ENCODE results near the gene LRRC3.
"Not testable (repeated sequence)": the region's sequence is repeated elsewhere in the genome, so short reads cannot be mapped to it uniquely, and the experiment has no call there.

LRRC3 gene

GRCh38 chr21:44471996-44472395 is 16.7 kb downstream of the LRRC3 start:
- DNase-seq (no peak), ATAC-seq (no peak)
- H3K27ac Mint-ChIP-seq, result no peak overlapping the region
- H3K4me3 Mint-ChIP-seq, result no peak overlapping the region
- no peaks in the 10 kb centered on the region for H3K9me3 Mint-ChIP-seq
- H3K4me1 Mint-ChIP-seq, result no peaks in the 10 kb centered on the region
- no peaks in the 10 kb centered on the region for H3K27me3 Mint-ChIP-seq

- no peak for ATAC-seq
- H3K4me1 Mint-ChIP-seq, result peaks cover 4% of the 10 kb centered on the region
- H3K27me3 Mint-ChIP-seq, result no peaks in the 10 kb centered on the region
- no peaks in the 10 kb centered on the region for H3K9me3 Mint-ChIP-seq
- DNase-seq, result no peak
- H3K4me3 Mint-ChIP-seq, result no peak overlapping the region
- H3K27ac Mint-ChIP-seq, result no peak overlapping the region
These were observed 18.7 kb downstream of the LRRC3 start for GRCh38 chr21:44473915-44474555.

- Mint-ChIP-seq H3K27me3 (no peaks in the 10 kb centered on the region), H3K4me1 (peaks cover 17% of the 10 kb centered on the region), H3K27ac (no peak overlapping the region), H3K9me3 (no peaks in the 10 kb centered on the region), H3K4me3 (no peak overlapping the region)
- ATAC-seq, result no peak
- no peak for DNase-seq
These were observed 20.0 kb downstream of the LRRC3 start for GRCh38 chr21:44475266-44475845.

- DNase-seq (no peak), ATAC-seq (no peak)
- no peak overlapping the region for H3K4me3 Mint-ChIP-seq
- H3K27me3 Mint-ChIP-seq, result no peaks in the 10 kb centered on the region
- H3K27ac Mint-ChIP-seq, result no peak overlapping the region
- no peaks in the 10 kb centered on the region for H3K9me3 Mint-ChIP-seq
- H3K4me1 Mint-ChIP-seq, result peaks cover 17% of the 10 kb centered on the region
These were observed 21.8 kb downstream of the LRRC3 start for GRCh38 chr21:44477131-44477530.

DNA sequence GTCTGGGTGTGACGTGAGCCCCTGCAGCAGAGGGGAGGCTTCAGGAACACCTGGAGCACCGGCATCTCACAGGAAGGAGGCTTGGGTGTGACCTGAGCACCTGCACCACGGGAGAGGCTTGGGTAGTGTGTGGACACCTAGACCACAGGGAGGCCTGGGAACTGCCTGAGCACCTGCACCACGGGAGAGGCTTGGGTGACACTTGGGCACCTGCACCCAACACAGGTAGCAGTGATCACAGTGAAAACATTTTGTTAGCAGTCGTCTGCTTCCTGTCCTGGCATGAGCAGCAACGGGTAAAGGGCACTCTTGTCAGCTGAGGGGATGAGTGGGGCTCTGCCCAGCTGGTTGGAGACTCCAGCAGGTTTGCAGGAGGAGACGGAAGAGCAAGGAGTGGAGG is 22.4 kb downstream of the LRRC3 start:
- Mint-ChIP-seq H3K27me3 (no peaks in the 10 kb centered on the region), H3K4me3 (no peak overlapping the region), H3K9me3 (no peaks in the 10 kb centered on the region), H3K4me1 (peaks cover 17% of the 10 kb centered on the region), H3K27ac (no peak overlapping the region)
- DNase-seq (no peak), ATAC-seq (no peak)

- DNase-seq (no peak), ATAC-seq (no peak)
- Mint-ChIP-seq H3K9me3 (no peaks in the 10 kb centered on the region), H3K27ac (peak overlapping the region in 1 of 2 donors; percentile 23), H3K4me3 (no peak overlapping the region), H3K27me3 (no peaks in the 10 kb centered on the region), H3K4me1 (peaks cover 17% of the 10 kb centered on the region)
These were observed 23.0 kb downstream of the LRRC3 start for GRCh38 chr21:44478124-44478800.

- ATAC-seq (no peak), DNase-seq (no peak)
- H3K27ac Mint-ChIP-seq, result peak overlapping the region in 1 of 2 donors; percentile 23
- no peak overlapping the region for H3K4me3 Mint-ChIP-seq
- no peaks in the 10 kb centered on the region for H3K9me3 Mint-ChIP-seq
- H3K4me1 Mint-ChIP-seq, result peaks cover 17% of the 10 kb centered on the region
- H3K27me3 Mint-ChIP-seq, result no peaks in the 10 kb centered on the region
These were observed 23.5 kb downstream of the LRRC3 start for GRCh38 chr21:44478801-44479167.

- not testable (repeated sequence) for H3K27me3 Mint-ChIP-seq, ATAC-seq, H3K27ac Mint-ChIP-seq, H3K4me3 Mint-ChIP-seq, H3K9me3 Mint-ChIP-seq
- H3K4me1 Mint-ChIP-seq, result peaks cover 17% of the 10 kb centered on the region
- DNase-seq, result peak; percentile 46 to 51
These were observed 24.4 kb downstream of the LRRC3 start for GRCh38 chr21:44479556-44480199.

DNA sequence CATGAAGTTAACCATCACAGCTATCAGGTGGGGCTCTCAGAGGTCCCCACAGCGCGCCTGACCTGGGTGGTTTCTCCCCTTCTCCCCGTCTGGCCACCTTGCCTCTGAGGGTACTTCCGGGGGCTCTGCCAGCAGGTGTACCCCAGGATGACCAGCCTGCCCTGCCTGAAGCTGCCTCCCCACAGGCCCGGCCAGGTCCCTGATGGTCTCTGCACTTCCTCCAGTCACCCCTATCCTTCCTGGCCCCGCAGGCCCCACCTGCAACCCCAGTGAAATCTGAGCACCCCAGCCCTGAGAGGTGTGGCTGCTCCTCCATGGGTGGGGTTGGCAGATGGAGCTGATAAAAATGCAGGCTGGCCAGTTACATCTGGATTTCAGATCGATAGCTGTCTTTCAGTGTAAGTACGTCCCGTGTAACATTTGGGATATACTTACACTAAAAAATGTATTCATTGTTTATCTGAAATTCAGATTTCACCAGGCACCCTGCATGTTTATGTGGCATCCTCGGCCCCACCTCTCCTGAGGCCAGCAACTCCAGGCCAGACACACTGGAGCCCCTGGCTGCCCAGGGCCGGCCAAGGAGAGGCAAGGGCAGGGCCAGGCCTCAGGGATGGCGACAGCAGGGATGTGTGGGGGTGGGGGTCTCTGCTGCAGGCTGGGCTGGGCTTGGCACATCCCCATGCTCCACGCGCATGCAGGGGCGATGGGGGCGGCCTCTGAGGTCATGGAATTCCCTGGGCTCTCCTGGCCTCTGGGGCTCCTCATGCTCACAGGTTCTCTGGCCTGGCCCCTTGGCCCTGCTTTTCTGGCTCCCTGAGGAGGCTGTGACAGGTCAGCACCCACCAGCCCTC is 25.1 kb downstream of the LRRC3 start:
- Mint-ChIP-seq H3K27ac (no peak overlapping the region), H3K4me1 (peaks cover 17% of the 10 kb centered on the region), H3K4me3 (no peak overlapping the region), H3K27me3 (peaks cover 7% of the 10 kb centered on the region), H3K9me3 (no peaks in the 10 kb centered on the region)
- no peak for DNase-seq
- no peak for ATAC-seq

GRCh38 chr21:44482581-44483287 is 27.4 kb downstream of the LRRC3 start:
- ATAC-seq, result no peak
- Mint-ChIP-seq H3K4me3 (no peak overlapping the region), H3K27ac (no peak overlapping the region), H3K4me1 (peaks cover 25% of the 10 kb centered on the region), H3K9me3 (no peaks in the 10 kb centered on the region), H3K27me3 (peaks cover 7% of the 10 kb centered on the region)
- no peak for DNase-seq

- Mint-ChIP-seq H3K27ac (no peak overlapping the region), H3K4me1 (peaks cover 25% of the 10 kb centered on the region), H3K9me3 (no peaks in the 10 kb centered on the region), H3K4me3 (no peak overlapping the region), H3K27me3 (peaks cover 7% of the 10 kb centered on the region)
- ATAC-seq, result no peak
- no peak for DNase-seq
These were observed 28.3 kb downstream of the LRRC3 start for GRCh38 chr21:44483288-44484237.

- Mint-ChIP-seq H3K27ac (peak overlapping the region in 1 of 2 donors; percentile 41), H3K4me3 (peak overlapping the region in 1 of 2 donors; percentile 65)
- ATAC-seq, result peak; percentile 47
These were observed 29.4 kb downstream of the LRRC3 start for GRCh38 chr21:44484498-44485253.

GRCh38 chr21:44485254-44485793 is 30.0 kb downstream of the LRRC3 start:
- peak overlapping the region; percentile 65 to 67 for H3K4me3 Mint-ChIP-seq
- no peak overlapping the region for H3K27ac Mint-ChIP-seq
- ATAC-seq (peak; percentile 80), DNase-seq (peak; percentile 22 to 49)
- H3K9me3 Mint-ChIP-seq, result no peaks in the 10 kb centered on the region
- H3K4me1 Mint-ChIP-seq, result peaks cover 8% of the 10 kb centered on the region
- H3K27me3 Mint-ChIP-seq, result peaks cover 7% of the 10 kb centered on the region

More at GRCh38 chr21:44484498-44485253, 29.4 kb downstream of the LRRC3 start:
- no peak for DNase-seq
- H3K9me3 Mint-ChIP-seq, result no peaks in the 10 kb centered on the region
- H3K27me3 Mint-ChIP-seq, result peaks cover 7% of the 10 kb centered on the region
- H3K4me1 Mint-ChIP-seq, result peaks cover 15% of the 10 kb centered on the region

All from stimulated activated naive CD8-positive, alpha-beta T cell treated with anti-CD3 and anti-CD28 coated beads, Interleukin-15, amount 100 ng/mL, for 72 hours (primary cell).